ENCODE results near the gene RNF168. TPM values are rescaled to one million over a fixed set of nuclear protein-coding genes. Genes with fewer than 3 reads are reported as not detected.
"Not testable (repeated sequence)": the region's sequence is repeated elsewhere in the genome, so short reads cannot be mapped to it uniquely, and the experiment has no call there.

The RNF168 gene
- total and polyA plus RNA-seq, 12 donors, result 4.1 to 22.9 (median 16.7) TPM

GRCh38 chr3:196525141-196525540, 21.6 kb upstream of the RNF168 start:
- H3K27me3 ChIP-seq, result no peaks in the 10 kb centered on the region
- H3K36me3 ChIP-seq (replicated peaks in 1 of 2), result no peaks in the 10 kb centered on the region
- H3K27ac ChIP-seq, result no peak overlapping the region
- H3K4me1 ChIP-seq (replicated peaks in 1 of 2), result no peaks in the 10 kb centered on the region
- intact Hi-C loops (cut with DNase I), result loop anchor here in 1 of 2 donors (10.0 kb wide), 1 partner anchor 260 kb away; no protein-coding TSS in a partner anchor
- no peak for TF ChIP-seq POLR2A (IDR thresholded peaks at IDR 0.05)
- TF ChIP-seq, protein P1, sequence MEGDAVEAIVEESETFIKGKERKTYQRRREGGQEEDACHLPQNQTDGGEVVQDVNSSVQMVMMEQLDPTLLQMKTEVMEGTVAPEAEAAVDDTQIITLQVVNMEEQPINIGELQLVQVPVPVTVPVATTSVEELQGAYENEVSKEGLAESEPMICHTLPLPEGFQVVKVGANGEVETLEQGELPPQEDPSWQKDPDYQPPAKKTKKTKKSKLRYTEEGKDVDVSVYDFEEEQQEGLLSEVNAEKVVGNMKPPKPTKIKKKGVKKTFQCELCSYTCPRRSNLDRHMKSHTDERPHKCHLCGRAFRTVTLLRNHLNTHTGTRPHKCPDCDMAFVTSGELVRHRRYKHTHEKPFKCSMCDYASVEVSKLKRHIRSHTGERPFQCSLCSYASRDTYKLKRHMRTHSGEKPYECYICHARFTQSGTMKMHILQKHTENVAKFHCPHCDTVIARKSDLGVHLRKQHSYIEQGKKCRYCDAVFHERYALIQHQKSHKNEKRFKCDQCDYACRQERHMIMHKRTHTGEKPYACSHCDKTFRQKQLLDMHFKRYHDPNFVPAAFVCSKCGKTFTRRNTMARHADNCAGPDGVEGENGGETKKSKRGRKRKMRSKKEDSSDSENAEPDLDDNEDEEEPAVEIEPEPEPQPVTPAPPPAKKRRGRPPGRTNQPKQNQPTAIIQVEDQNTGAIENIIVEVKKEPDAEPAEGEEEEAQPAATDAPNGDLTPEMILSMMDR (IDR thresholded peaks at IDR 0.05), result no peak
- WGBS, 4 donors, result 80 to 85% (median 84%) methylated on average over 4 of the region's 4 CpGs
- DNase-seq, result no peak
- H3K9me3 ChIP-seq (replicated peaks in 1 of 3), result peaks cover 0 to 6% (median 0%) of the 10 kb centered on the region in 3 donors
- H3K4me3 ChIP-seq, result no peak overlapping the region

GRCh38 chr3:196524527-196524926, 21.0 kb upstream of the RNF168 start:
- H3K9me3 ChIP-seq (replicated peaks in 1 of 3), result peaks cover 0 to 12% (median 0%) of the 10 kb centered on the region in 3 donors
- TF ChIP-seq, protein P1 (IDR thresholded peaks at IDR 0.05), result no peak
- no peak for TF ChIP-seq POLR2A (IDR thresholded peaks at IDR 0.05)
- no peaks in the 10 kb centered on the region for H3K27me3 ChIP-seq
- no peaks in the 10 kb centered on the region for H3K4me1 ChIP-seq (replicated peaks in 1 of 2)
- WGBS, 4 donors, result 55 to 92% (median 59%) methylated on average over 2 to 5 of the region's 5 CpGs
- no peaks in the 10 kb centered on the region for H3K36me3 ChIP-seq (replicated peaks in 1 of 2)
- H3K4me3 ChIP-seq, result no peak overlapping the region
- intact Hi-C loops (cut with DNase I), result loop anchor here in 1 of 2 donors (10.0 kb wide), 1 partner anchor 260 kb away; no protein-coding TSS in a partner anchor
- no peak overlapping the region for H3K27ac ChIP-seq
- DNase-seq, result no peak

DNA sequence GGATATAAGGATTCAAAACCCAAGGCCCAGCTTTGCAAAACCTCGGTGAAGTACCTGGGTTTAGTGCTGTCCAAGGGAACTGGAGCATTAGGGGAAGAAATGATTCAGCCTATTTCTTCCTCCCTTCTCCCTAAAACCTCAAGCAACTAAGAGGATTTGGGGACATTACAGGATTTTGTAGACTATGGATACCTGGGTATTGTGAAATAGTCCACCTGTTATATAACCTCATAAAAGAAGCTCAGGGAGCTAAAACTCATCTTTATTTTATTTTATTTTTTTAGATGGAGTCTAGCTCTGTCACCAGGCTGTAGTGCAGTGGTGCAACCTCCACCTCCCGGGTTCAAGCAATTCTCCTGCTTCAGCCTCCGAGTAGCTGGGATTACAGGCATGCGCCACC, 20.3 kb upstream of the RNF168 start:
- Histone ChIP-seq H3K4me1 (replicated peaks in 1 of 2) (no peaks in the 10 kb centered on the region), H3K27ac (no peak overlapping the region), H3K9me3 (replicated peaks in 1 of 3) (peaks cover 0 to 19% (median 0%) of the 10 kb centered on the region in 3 donors), H3K36me3 (replicated peaks in 1 of 2) (no peaks in the 10 kb centered on the region), H3K4me3 (no peak overlapping the region), H3K27me3 (no peaks in the 10 kb centered on the region)
- TF ChIP-seq, protein P1 (IDR thresholded peaks at IDR 0.05), result no peak
- no peak for TF ChIP-seq POLR2A (IDR thresholded peaks at IDR 0.05)
- intact Hi-C loops (cut with DNase I), result loop anchor here in 1 of 2 donors (10.0 kb wide), 1 partner anchor 259 kb away; no protein-coding TSS in a partner anchor
- DNase-seq, result no peak
- 91 to 98% (median 94%) methylated on average over 3 to 4 of the region's 4 CpGs for WGBS, 4 donors

DNA sequence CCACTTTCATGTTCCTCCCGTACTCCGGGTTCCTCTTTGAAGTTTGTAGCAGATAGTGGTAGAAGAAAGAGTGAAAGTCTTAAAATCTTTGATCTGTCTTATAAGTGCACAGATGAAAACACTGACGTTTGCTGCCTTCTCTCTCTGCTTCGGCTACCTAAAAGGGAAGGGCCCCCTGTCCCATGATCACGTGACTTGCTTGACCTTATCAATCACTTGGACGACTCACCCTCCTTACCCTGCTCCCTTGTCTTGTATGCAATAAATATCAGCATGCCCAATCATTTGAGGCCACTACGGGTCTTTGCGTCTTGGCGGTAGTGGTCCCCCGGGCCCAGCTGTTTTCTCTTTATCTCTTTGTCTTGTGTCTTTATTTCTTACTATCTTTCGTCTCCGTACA, 17.7 kb upstream of the RNF168 start:
- intact Hi-C loops (cut with DNase I), result loop anchor here in 1 of 2 donors (10.0 kb wide), 1 partner anchor 256 kb away; no protein-coding TSS in a partner anchor
- H3K27me3 ChIP-seq; H3K27ac ChIP-seq; DNase-seq; H3K4me3 ChIP-seq; H3K4me1 ChIP-seq (replicated peaks in 1 of 2); H3K36me3 ChIP-seq (replicated peaks in 1 of 2): not testable (repeated sequence)
- 74 to 89% (median 76%) methylated on average over 12 of the region's 12 CpGs for WGBS, 4 donors
- peaks cover 0 to 21% (median 0%) of the 10 kb centered on the region in 3 donors for H3K9me3 ChIP-seq (replicated peaks in 1 of 3)

GRCh38 chr3:196519718-196520082, 16.1 kb upstream of the RNF168 start:
- 72 to 75% (median 74%) methylated on average over 5 of the region's 5 CpGs for WGBS, 4 donors
- Histone ChIP-seq H3K27ac (no peak overlapping the region), H3K9me3 (replicated peaks in 1 of 3) (peaks cover 0 to 21% (median 0%) of the 10 kb centered on the region in 3 donors), H3K4me1 (replicated peaks in 1 of 2) (no peaks in the 10 kb centered on the region), H3K36me3 (replicated peaks in 1 of 2) (no peaks in the 10 kb centered on the region), H3K4me3 (no peak overlapping the region), H3K27me3 (no peaks in the 10 kb centered on the region)
- DNase-seq, result no peak
- TF ChIP-seq, protein P1 (IDR thresholded peaks at IDR 0.05), result no peak
- no peak for TF ChIP-seq POLR2A (IDR thresholded peaks at IDR 0.05)
- intact Hi-C loops (cut with DNase I), result loop anchor here in 1 of 2 donors (10.0 kb wide), 1 partner anchor 255 kb away; no protein-coding TSS in a partner anchor

Data from adrenal gland (tissue), 12 donors.